Kidney glomerular epithelial cell (primary cell): Measurements from ENCODE around the gene CHRNA4.

Experiments
- DNase-seq: peaks from one replicate; lab custom pipeline; 2025; lab: John Stamatoyannopoulos, UW

Gene CHRNA4

DNA sequence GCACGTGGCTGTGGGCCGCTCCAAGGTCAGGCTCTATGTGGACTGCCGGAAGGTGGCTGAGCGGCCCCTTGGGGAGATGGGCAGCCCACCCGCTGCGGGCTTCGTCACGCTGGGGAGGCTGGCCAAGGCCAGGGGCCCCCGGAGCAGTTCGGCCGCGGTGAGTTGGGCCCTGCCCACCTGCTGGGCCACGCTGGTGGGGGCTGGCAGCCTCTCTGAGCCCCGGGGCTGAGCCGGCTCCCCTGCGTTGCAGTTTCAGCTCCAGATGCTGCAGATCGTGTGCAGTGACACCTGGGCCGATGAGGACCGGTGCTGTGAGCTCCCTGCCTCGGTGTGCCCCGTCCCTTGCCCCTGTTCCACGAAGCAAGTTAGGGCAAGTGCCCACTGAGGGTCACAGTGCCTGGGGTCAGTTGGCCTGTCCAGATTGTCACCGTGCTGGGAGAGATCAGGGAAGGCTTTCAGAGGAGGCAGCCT is 41.1 kb downstream of the CHRNA4 start:
- no peak for DNase-seq

DNA sequence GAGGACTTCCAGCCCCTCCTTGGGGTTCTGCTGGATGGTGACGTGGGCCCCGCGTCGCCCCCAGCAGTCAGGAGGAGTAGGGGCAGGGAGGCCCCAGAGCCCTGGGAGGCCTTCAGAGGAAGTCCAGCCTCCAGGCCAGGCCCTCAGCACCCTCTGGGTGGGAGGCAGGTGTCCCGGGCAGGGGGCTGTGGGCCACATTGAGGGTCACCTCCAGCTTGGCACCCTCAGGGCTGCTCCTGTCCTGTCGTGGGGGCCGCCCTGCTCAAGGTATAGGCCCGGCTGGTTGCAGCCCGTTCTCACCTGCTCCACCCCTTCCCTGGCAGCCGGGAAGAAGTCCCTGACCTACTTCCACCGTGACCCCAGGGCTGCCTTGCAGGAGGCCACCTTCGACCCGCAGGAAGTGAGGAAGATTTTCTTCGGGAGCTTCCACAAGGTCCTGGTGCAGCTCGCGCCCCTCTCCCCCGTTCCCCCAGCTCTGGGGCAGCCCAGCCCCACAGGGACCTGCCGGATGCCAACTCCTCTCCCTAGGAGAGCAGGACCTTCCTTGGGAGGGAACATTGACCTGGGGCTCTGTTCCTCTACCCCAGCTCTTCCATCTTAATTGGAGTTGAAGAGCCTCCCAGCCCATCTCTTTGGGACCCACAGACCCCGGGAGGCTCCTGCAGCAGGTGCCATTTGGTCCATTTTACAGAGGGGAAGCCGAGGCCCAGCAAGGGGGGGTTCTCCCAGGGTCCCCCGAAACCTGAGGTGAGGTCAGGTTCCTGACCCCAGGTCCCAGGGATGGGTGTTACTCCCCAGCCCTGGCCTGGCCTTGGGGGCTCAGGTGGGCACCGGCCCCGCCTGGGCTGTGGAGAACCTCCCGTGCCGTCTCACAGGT is 41.7 kb downstream of the CHRNA4 start:
- DNase-seq: no peak

DNA sequence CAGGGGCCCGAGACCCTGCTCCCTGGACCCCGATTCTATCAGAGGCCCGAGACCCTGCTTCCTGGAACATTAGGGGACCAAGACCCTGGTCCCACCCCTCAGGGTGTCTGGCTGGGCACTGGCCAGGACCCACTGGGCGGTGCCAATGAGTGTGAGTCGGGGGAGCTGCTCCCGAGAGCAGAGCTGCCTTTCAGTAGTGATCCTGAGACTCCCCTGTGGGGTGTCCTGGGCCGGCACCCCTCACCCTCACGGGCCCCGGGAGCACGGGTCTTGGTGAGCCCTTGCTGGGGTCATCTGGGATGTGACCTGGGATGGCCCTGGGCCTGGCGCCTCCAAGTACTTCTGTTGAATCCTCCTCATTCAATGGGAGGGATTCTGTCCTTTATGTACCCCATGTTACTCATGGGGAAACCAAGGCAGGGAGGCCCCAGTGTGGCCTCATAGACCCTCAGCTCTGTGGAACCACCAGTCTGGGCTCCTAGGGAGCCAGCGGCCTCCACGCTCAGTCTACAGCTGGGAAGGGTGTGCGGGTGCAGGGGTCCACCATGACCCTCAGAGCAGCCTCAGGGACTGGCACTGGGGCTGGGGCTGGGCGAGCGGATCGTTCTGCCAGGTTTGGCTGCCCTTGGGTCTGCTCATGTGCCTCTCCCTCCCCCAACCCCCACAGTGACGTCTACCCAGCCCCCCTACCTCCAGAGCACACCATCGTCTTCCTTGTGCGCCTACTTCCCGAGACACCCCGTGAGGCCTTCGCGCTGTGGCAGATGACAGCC is 42.6 kb downstream of the CHRNA4 start:
- no peak for DNase-seq

DNA sequence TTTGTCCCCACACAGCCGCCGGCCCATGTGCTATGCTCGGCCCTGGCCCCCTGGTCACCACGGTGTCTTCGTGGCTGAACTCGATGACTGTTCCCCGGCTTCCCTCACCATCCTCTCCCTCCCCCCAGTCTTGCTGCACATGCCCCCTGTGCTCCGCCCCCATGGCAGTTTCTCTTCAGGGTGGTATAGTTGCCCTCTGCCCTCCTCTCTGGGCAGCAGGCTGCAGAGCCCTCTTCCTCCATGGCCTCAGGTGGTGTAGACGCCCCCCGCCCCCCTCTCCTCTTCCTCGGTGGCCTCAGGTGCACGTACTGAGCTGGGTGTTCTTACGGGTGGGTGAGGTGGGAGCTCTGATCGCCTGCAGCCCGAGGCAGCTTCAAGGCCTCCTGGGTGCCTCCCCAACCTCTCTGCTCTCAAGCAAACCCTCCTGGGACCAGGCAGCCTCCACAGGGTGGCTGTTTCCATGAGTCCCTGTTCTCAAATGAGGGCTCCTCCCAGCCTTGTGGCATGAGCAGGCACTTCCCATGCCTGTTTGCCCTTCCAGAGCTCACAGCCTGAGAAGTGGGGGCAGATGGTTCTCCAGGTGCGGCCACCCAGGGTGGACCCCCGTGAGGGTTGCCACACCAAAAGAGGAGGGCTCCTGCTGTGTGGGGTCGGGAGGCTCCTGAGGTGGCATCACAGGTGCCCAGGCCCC is 43.4 kb downstream of the CHRNA4 start:
- DNase-seq: no peak

DNA sequence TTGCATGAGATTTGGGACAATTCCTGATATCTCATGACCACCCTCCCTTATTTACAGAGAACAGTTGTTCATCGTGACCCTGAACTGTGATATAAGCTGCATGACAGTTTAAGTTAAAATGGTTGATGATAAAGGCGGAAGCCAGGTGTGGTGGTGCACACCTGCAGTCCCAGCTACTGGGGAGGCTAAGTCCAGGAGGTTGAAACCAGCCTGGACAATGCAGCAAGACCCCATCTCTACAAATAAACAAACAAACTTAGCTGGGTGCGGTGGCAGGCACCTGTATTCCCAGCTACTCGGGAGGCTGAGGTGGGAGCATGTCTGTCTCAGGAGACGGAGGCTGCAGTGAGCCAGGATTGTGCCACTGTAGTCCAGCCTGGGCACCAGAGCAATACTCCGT is 44.1 kb downstream of the CHRNA4 start:
- no peak for DNase-seq

DNA sequence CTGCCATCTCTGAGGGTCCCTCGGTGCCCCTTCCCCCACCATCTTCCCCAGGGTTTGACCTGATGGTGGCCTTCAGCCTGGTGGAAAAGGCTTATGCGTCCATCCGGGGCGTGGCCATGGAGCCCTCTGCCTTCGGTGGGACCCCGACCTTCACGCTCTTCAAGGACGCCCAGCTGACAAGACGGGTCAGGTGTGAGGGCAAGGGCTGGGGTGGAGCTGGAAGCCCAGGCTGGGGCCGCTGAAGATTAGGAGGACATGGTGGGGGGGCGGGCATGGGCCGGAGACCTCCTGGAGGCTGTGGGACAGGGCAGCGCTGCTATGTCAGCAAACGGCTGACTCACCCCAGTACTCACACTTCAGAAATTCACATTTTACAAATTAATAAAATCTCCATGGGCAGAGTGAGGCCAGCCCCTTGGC is 44.6 kb downstream of the CHRNA4 start:
- no peak for DNase-seq

DNA sequence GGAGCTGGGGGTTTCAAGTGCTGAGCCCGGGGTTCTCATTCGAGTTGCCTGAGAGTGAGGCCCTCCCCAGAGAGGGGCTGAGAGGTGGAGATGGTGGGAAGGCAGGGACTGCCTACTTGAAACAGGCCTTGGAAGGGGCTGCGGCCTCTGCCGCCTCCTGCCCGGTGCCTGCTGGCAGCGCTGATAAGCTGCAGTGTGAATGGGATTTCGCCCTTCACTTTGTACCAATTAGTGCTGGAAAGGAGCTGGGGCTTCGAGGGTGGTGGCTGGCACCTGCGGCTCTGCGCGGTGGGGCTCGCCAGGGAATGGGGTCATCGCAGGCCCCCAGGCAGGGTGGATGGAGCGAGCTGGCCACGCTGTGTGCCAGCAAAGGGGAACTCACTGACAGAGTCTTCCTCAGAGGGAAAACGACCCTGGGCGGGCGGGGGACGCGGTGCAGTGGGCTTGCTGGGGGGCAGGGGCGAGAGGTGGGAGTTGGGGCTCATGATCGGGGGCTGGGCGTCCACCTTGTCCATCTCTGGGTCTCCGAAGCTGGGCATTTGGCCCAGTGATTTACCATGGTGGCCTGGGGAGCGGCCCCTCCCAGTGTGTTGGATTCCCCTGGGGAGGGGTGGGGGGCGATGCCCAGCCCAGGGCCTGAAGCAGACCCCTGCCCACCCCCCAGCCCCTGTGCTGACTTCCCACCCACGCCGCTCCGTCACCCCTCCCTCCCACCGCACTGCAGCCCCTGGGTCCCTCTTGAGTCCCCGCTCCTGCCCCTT is 45.2 kb downstream of the CHRNA4 start:
- DNase-seq: no peak

DNA sequence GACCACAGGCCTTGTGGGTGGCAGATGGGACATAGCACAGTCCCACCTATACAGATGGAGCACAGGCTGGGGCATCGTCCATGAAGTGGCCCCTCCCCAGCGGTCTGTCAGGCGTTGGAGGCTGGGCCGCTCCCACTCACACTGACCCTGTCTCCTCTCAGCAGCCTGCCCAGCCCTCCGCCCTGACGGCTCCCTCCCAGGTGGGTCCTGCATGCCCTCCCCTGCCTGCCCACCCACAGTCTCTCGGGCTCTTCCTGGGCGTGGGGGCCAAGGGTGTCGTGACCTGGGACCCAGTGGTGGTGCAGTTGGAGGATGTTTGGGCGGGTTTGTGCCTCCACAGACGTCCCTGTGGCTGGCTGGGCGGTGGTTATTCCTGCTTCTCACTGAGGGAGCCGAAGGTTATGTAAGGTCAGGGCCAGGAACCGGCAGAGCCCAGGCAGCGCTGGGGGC is 45.9 kb downstream of the CHRNA4 start:
- DNase-seq: no peak

DNA sequence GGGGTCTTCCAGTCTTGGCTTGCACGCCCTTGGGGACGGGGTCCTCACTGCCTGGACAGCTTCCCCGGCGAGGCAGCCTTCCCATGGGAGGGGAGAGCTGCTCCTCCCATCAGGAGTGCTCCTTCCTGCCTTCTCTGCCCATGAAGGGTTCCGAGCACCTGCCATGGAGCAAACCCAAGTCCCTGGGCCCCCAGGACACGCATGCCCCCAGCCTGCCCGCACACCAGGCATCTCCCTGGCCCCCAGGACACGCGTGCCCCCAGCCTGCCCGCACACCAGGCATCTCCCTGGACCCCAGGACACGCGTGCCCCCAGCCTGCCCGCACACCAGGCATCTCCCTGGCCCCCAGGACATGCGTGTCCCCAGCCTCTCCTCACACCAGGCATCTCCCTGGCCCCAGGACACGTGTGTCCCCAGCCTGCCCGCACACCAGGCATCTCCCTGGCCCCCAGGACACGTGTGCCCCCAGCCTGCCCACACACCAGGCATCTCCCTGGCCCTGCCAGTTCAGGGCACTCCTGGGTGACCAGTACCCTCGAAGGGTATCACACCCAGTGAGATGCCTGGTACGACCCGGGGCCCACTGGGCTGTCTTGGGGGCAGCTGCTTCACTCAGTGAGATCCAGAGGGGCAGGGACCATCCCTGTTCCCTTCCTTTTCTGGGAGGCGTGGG is 46.4 kb downstream of the CHRNA4 start:
- no peak for DNase-seq

DNA sequence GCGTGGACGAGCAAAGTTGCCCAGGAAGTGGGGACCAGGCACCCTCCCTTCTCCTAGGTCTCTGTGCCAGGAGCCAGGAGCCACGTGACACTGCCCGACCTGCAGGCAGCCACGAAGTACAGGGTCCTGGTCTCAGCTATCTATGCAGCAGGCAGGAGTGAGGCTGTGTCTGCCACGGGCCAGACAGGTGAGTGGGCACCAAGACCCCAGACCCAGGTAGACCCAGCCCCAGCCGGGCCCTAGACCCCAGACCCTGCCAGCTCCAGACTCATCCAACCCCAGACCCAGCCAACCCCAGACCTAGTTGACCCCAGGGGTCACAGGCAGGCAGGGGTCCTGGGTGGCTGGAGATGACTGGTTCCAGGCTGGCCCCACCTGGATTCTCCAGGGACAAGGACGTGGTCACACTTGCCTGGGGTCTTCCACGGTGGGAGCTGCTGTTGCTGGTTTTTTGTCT is 47.1 kb downstream of the CHRNA4 start:
- no peak for DNase-seq

DNA sequence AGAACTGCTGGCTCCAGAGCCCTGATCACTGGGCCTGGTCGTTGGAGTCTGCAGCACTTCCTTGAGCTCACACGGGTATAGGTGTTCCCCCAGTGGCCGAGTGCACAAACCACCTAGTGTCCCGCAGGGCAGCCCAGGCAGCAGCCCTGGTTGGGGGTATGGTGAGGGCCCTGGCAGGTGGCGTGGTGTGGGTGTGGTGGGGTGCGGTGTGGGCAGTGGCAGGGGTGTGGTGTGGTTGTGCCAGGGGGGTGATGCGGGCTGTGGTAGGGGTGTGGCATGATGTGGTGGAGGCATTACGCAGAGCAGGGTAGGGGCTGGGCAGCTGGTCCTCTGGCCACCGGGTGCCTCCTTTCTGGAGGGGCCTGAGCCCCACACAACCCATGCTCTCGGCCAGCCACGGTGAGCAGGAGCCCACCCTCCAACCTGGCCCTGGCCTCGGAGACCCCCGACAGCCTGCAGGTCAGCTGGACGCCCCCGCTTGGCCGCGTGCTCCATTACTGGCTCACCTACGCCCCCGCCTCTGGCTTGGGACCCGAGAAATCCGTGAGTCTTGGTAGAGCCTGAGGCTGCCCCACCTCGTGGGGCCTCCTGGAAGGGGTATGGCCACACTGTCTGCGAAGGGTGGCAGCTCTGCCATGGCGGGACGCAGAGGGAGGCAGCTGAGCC is 47.7 kb downstream of the CHRNA4 start:
- no peak for DNase-seq

DNA sequence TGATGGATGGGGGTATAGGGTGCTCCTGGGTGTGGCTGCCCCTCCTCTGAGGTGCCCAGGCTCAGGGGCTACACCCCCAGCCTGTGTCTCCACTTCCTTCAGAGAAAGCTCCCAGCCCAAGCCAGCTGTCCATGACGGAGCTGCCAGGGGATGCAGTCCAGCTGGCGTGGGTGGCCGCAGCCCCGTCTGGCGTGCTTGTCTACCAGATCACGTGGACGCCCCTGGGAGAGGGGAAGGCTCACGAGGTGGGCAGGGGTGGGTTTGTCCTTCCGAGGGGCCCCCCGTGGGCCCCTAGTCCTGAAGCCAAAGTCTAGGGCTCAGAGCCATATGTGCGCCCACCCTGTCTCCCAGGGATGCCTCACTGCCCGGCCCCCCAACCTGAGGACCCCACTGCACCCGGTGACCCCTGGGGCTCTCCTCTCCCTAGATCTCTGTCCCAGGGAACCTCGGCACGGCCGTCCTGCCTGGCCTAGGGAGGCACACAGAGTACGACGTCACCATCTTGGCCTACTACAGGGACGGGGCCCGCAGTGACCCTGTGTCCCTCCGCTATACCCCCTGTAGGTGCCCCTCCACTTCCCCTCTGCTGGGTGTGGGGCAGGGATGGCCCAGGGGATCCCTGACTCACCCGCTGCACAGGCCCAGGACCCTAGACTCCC is 48.3 kb downstream of the CHRNA4 start:
- DNase-seq: no peak

DNA sequence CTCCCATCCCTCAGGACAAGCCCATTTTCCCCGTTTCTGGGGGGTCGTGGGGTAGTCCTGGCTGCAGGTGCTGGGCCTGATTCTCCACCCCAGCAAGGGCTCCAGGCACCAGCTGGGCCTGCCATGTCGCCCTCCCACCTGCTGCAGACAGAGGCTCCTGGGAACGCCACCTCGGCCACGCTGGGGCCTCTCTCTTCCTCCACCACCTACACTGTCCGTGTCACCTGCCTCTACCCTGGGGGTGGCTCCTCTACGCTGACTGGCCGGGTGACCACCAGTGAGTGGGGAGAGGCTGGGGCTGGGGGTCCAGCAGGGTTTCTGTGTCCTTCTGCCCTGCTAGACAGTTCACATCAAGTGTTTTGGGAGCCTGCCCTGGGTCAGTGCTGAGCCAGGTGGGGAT is 48.9 kb downstream of the CHRNA4 start:
- no peak for DNase-seq

DNA sequence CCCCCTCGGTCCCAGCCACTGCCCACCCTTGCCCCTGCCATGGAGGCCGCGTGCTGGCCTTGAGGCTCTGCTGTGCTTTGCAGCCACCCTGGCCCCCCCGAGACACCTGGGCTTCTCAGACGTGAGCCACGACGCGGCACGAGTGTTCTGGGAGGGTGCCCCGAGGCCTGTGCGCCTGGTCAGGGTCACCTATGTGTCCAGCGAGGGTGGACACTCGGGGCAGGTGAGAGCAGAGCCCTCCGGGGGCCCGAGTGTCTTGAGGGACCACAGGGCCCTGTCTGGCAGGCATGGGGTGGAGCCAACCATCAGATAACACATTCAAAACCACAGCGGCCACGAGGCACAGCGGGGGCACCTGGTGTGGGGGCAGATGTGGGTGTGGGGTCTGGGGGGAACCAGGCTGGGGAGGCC is 49.3 kb downstream of the CHRNA4 start:
- no peak for DNase-seq

DNA sequence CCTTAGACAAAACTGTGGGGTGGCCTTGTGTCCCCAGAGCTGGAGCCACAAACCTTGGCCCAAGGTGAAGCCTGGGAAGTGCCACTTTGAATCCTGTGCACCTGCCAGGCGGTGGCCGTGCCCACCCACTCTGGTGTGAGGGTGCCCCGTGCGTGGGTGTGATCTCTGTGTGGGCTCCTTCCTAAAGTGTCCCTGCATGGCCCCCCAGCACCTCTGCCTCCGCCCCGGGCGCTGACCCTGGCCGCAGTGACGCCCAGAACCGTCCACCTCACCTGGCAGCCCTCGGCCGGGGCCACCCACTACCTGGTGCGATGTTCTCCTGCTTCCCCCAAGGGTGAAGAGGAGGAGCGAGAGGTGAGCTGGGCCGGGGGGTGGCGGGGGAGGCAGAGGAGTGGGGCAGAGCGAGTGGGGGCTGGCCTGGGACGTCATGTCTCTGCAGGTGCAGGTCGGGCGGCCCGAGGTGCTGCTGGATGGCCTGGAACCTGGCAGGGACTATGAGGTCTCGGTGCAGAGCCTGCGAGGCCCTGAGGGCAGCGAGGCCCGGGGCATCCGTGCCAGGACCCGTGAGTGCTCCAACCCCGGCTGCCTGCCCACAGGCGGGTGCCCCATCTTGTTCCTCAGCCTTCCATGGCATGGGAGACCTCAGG is 49.8 kb downstream of the CHRNA4 start:
- no peak for DNase-seq

DNA sequence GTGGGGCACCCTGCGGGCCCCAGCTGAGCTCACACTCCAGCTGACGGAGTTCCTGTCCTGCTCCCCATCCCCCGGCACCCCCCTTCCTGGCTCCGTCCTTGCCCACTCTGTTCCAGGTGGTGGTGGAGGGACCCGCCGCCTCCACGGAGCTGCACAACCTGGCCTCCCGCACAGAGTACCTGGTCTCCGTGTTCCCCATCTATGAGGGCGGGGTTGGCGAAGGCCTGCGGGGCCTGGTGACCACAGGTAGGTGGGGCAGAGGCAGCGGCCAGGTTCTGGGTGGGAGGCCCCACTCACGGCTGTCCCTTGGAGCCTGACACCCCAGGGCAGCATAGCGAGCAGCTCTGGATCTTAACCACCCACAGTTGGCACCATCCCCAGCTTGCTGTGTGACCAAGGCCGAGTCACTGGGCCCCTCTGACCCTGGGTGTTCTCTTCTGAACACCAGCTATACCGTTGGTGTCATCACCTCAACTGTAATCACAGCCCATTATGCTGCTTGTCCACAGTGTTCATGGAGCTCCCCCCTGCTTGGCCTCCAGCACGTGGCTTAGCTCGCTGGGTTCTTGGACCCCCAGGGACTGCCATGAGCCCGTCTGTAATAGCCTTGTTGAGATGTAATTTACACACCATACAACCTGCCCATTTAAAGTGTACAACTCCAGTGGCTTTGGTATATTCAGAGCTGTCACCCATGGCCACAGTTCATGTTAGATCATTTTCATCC is 50.7 kb downstream of the CHRNA4 start:
- DNase-seq: peak; percentile 6

DNA sequence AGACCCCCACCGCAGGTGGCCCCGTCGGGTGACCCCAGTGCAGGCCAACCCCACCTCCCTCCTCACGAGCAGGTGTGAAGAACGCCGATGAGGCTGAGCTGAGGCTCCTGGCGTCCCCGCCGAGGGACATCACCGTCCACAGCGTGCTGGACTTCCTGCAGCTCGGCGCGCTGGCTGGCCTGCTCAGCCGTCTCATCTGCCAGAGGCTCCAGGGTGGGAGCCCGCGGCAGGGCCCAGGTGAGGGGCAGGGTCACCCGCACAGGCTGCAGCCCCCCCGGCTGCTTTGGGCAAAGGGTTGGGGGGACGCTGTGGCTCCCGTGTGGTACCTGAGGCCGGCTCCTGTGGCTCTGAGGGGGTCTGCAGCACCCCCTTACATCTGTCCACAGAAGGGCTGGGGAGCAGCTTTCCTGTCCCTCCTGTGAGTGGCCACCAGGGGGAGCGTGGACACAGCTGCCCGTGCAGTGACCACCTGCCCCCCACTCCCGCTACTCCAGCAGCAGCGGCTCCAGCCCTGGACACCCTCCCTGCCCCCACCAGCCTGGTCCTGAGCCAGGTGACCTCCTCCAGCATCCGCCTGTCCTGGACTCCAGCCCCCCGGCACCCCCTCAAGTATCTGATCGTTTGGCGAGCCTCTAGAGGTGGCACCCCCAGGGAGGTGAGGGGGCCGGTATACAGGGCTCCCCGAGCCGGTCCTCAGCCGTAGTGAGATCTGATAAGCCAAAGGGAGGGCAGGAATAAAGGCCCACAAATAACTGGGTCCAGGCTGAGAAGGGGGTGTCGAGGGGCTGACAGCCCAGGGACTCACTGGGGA is 51.7 kb downstream of the CHRNA4 start:
- peak; percentile 6 for DNase-seq
